GM12878 (cell line): ENCODE results near the gene PRDM8. TPM values are rescaled to one million over a fixed set of nuclear protein-coding genes. Genes with fewer than 3 reads are reported as not detected.

Experiments used
- ATAC-seq: fragments of 200-7000 bp; cut with Tn5 transposase; 3 replicates; pipeline ENCODE4 v1.9.1; 2020; ENCODE audit warnings: mild to moderate bottlenecking, moderate library complexity
- BruUV-seq: library from RNA; stranded (reverse); fragments of 400-500 nt; replicated peaks from 2 replicates; lab custom pipeline; 2021; lab: Mats Ljungman, UMichigan
- CTCF ChIA-PET: fragments of 300-600 bp; sonication (Branson Sonifier 250); formaldehyde crosslinking; extraction: SDS; loops from one replicate; lab custom pipeline; 2021; ENCODE audit warnings: inconsistent platforms; lab: Yijun Ruan, JAX
- POLR2A ChIA-PET: fragments of 350-600 bp; formaldehyde crosslinking; extraction: SDS; loops from one replicate; lab custom pipeline; 2021; ENCODE audit warnings: inconsistent platforms; lab: Charles Lee
- RAD21 ChIA-PET: fragments of 300-600 bp; sonication (Branson Sonifier 250); formaldehyde crosslinking; loops from one replicate; lab custom pipeline; 2023; ENCODE audit warnings: antibody characterized with exemption; ENCODE audit not compliant: unreplicated experiment; lab: Charles Lee
- SMC1A ChIA-PET: fragments of 300-600 bp; sonication (Branson Sonifier 250); formaldehyde crosslinking; loops from one replicate; lab custom pipeline; 2023; ENCODE audit not compliant: unreplicated experiment, uncharacterized antibody; lab: Charles Lee
- DNase-seq: peaks from one replicate; pipeline ENCODE4 v3.0.0-alpha.2; 2011; ENCODE audit warnings: low read depth, low spot score
- FAIRE-seq: peaks from 3 replicates; lab custom pipeline; 2011; peaks lifted over from hg19 to GRCh38; lab: Jason Lieb, UNC
- H2AFZ ChIP-seq: 2 replicates; pipeline ENCODE4 v1.6.0; 2011; ENCODE audit warnings: low read depth, low read length, control low read depth; ENCODE audit not compliant: control insufficient read depth
- H3K27ac ChIP-seq: 2 replicates; pipeline ENCODE4 v1.5.1; 2011; ENCODE audit warnings: control low read depth; ENCODE audit not compliant: control insufficient read depth, insufficient read depth
- H3K27me3 ChIP-seq, 2 experiments: replicated peaks in 1 of 2; 2 replicates each; pipeline versions ENCODE4 v1.6.0 to v1.6.1; 2011; ENCODE audit warnings: low read length in 1 of 2; ENCODE audit not compliant: control insufficient read depth in 2 of 2, insufficient read depth in 2 of 2
- H3K36me3 ChIP-seq, 2 experiments: 2 replicates each; pipeline ENCODE4 v1.5.1; 2011; ENCODE audit warnings: low read length in 1 of 2; ENCODE audit not compliant: control insufficient read depth in 2 of 2, insufficient read depth in 2 of 2
- H3K4me1 ChIP-seq: 2 replicates; pipeline ENCODE4 v1.6.1; 2011; ENCODE audit warnings: mild to moderate bottlenecking, low read length, moderate library complexity, mixed read lengths; ENCODE audit not compliant: control insufficient read depth, insufficient read depth
- H3K4me2 ChIP-seq: 2 replicates; pipeline ENCODE4 v1.6.0; 2011; ENCODE audit warnings: control low read depth; ENCODE audit not compliant: control insufficient read depth, insufficient read depth
- H3K4me3 ChIP-seq: fragments of 200-600 bp; sonication (generic); 2 replicates; pipeline ENCODE4 v1.5.1; 2016
- H3K79me2 ChIP-seq: 2 replicates; pipeline ENCODE4 v1.6.0; 2011; ENCODE audit warnings: low read length; ENCODE audit not compliant: control insufficient read depth, insufficient read depth
- H3K9ac ChIP-seq: 2 replicates; pipeline ENCODE4 v1.8.0; 2011; ENCODE audit warnings: low read length, control low read depth, mixed read lengths; ENCODE audit not compliant: control insufficient read depth, insufficient read depth
- H3K9me3 ChIP-seq: replicated peaks from 3 replicates; pipeline ENCODE4 v1.5.1; 2011; ENCODE audit warnings: mild to moderate bottlenecking, low read length; ENCODE audit not compliant: control insufficient read depth, insufficient read depth
- H4K20me1 ChIP-seq: 2 replicates; pipeline ENCODE4 v1.6.0; 2011; ENCODE audit not compliant: control insufficient read depth, insufficient read depth
- CBFB ChIP-seq: IDR thresholded peaks from 2 replicates; pipeline ENCODE4 v1.6.1; 2016; ENCODE audit warnings: antibody characterized with exemption, low read depth
- CEBPB ChIP-seq, 2 experiments: fragments of 150-350 bp in 1 of 2; IDR thresholded peaks; 2 replicates each; pipeline ENCODE4 v1.6.1; 2012 to 2014; ENCODE audit warnings: low read depth in 2 of 2, low read length in 2 of 2, borderline replicate concordance in 1 of 2, inconsistent platforms in 1 of 2
- CHD1 ChIP-seq: IDR thresholded peaks from 2 replicates; pipeline ENCODE4 v1.6.1; 2012; ENCODE audit warnings: low read depth, low read length, improper control_type of control experiment
- E2F4 ChIP-seq: IDR thresholded peaks from 2 replicates; pipeline ENCODE4 v1.6.1; 2012; ENCODE audit warnings: low read depth, low read length, improper control_type of control experiment
- ETV6 ChIP-seq, 2 experiments: fragments of 450-650 bp in 1 of 2; IDR thresholded peaks in 1 of 2; conservative IDR thresholded peaks in 1 of 2; 2 replicates each; pipeline ENCODE4 v1.6.1; 2014; ENCODE audit warnings: antibody characterized with exemption in 1 of 2, borderline replicate concordance in 1 of 2, low read depth in 1 of 2, mild to moderate bottlenecking in 1 of 2, moderate library complexity in 1 of 2
- EZH2 ChIP-seq: IDR thresholded peaks from 2 replicates; pipeline ENCODE4 v1.6.1; 2012; ENCODE audit warnings: low read depth, mild to moderate bottlenecking, control low read depth, inconsistent platforms, low read length, borderline replicate concordance; ENCODE audit not compliant: control insufficient read depth
- GABPA ChIP-seq: IDR thresholded peaks from 2 replicates; pipeline ENCODE4 v1.6.1; 2014; ENCODE audit warnings: antibody characterized with exemption, low read depth, mild to moderate bottlenecking, inconsistent platforms
- LARP7 ChIP-seq: fragments of 450-650 bp; IDR thresholded peaks from 2 replicates; pipeline ENCODE4 v1.6.1; 2017; ENCODE audit warnings: mild to moderate bottlenecking
- NFYB ChIP-seq: IDR thresholded peaks from 2 replicates; pipeline ENCODE4 v1.6.1; 2011; ENCODE audit warnings: low read depth, mild to moderate bottlenecking, low read length, improper control_type of control experiment, moderate library complexity; ENCODE audit not compliant: insufficient read depth
- PAX8 ChIP-seq: fragments of 450-650 bp; IDR thresholded peaks from 2 replicates; pipeline ENCODE4 v1.6.1; 2017; ENCODE audit warnings: mild to moderate bottlenecking, moderate library complexity
- RAD21 ChIP-seq: IDR thresholded peaks from 2 replicates; pipeline ENCODE4 v1.6.1; 2011; ENCODE audit warnings: mild to moderate bottlenecking, low read depth, low read length, moderate library complexity; ENCODE audit not compliant: insufficient read depth
- RAD51 ChIP-seq: fragments of 450-650 bp; IDR thresholded peaks from 2 replicates; pipeline ENCODE4 v1.6.1; 2016; ENCODE audit warnings: moderate library complexity, mild to moderate bottlenecking, inconsistent platforms
- RELA ChIP-seq: fragments of 450-650 bp; IDR thresholded peaks from 2 replicates; pipeline ENCODE4 v1.8.0; 2014; ENCODE audit warnings: borderline replicate concordance; ENCODE audit not compliant: partially characterized antibody
- SPI1 ChIP-seq: IDR thresholded peaks from 2 replicates; pipeline ENCODE4 v1.6.1; 2011; ENCODE audit warnings: low read depth, mild to moderate bottlenecking, low read length, moderate library complexity, borderline replicate concordance; ENCODE audit not compliant: insufficient read depth
- SUPT20H ChIP-seq: IDR thresholded peaks from 2 replicates; pipeline ENCODE4 v1.6.1; 2011; ENCODE audit warnings: low read depth, mild to moderate bottlenecking, low read length, moderate library complexity, borderline replicate concordance; ENCODE audit not compliant: control insufficient read depth
- YBX1 ChIP-seq: fragments of 450-650 bp; IDR thresholded peaks from 2 replicates; pipeline ENCODE4 v1.6.1; 2016; ENCODE audit warnings: antibody characterized with exemption
- ZNF217 ChIP-seq: fragments of 450-650 bp; IDR thresholded peaks from 2 replicates; pipeline ENCODE4 v1.6.1; 2017; ENCODE audit warnings: antibody characterized with exemption, mild to moderate bottlenecking
- ZSCAN29 ChIP-seq: fragments of 450-650 bp; IDR thresholded peaks from 2 replicates; pipeline ENCODE4 v1.6.1; 2017; ENCODE audit warnings: mild to moderate bottlenecking, moderate library complexity
- WGBS: methylation state at CpG from one replicate; pipeline ENCODE4 v1.1.6; 2016; ENCODE audit warnings: low lambda C conversion rate; ENCODE audit not compliant: insufficient replicate concordance, insufficient coverage; ENCODE audit errors: missing lambda C conversion rate; 5-methylcytosine and 5-hydroxymethylcytosine counted together
- in situ Hi-C: fragments of 300-500 bp; cut with MboI; formaldehyde crosslinking; loops from 9 replicates; pipeline ENCODE4 v1.14.3; 2018; ENCODE audit warnings: mixed read lengths
- intact Hi-C: fragments of 100-400 bp; cut with micrococcal nuclease; formaldehyde crosslinking; loops from one replicate; pipeline ENCODE4 v1.14.2; 2022; ENCODE audit not compliant: unreplicated experiment
- polyA plus RNA-seq, 11 experiments: library from polyadenylated mRNA; depleted of rRNA in 4 of 11; unstranded in 6 of 11; stranded (reverse) in 5 of 11; fragments of >200 nt; fragmentation: Nextera tagmentation in 4 of 11; fragmentation: Illumina TruSeq in 1 of 11; extraction: Ambion mirVana in 4 of 11; extraction: Trizol in 1 of 11; gene quantifications; 1 replicate in 1 of 11; 2 replicates in 10 of 11; pipeline versions ENCODE4 v1.2.1 to v1.2.3, GENCODE V29; 2011 to 2016; ENCODE audit warnings: inconsistent platforms in 2 of 11, missing spikeins in 2 of 11, low read depth in 1 of 11
- total RNA-seq, 4 experiments: library from RNA; depleted of rRNA in 3 of 4; stranded (reverse); fragments of >200 nt in 3 of 4; fragmentation: Illumina TruSeq in 1 of 4; extraction: Trizol in 1 of 4; gene quantifications; 2 replicates each; pipeline versions ENCODE4 v1.2.1 to v1.2.3, GENCODE V29; 2013 to 2021
- TF ChIP-seq, protein P1 (sequence below): fragments of 450-650 bp; IDR thresholded peaks from 2 replicates; pipeline ENCODE4 v1.6.1; 2017; ENCODE audit warnings: mild to moderate bottlenecking, moderate library complexity

Gene PRDM8
- total and polyA plus RNA-seq, 10 of the 15 experiments (the other 5 are each of a cell fraction or from before 2014, with no cell fraction given): 0.09 to 1.6 (median 0.40) TPM

GRCh38 chr4:80206111-80206510 lies 8.8 kb downstream of the PRDM8 start:
- H4K20me1 ChIP-seq: no peaks in the 10 kb centered on the region
- H3K27me3 ChIP-seq: peaks cover 0 to 6% of the 10 kb centered on the region in 2 experiments; a peak in 3 of 4 replicates
- intact Hi-C loops: no loop called here
- BruUV-seq: no TSS peak
- ChIA-PET CTCF (interaction anchor here (0.9 to 1.4 kb wide), 2 partner anchors 14 to 1253 kb away, joined by 3 to 5 read pairs; no protein-coding TSS in a partner anchor), RAD21 (no interaction called here), SMC1A (interaction anchor here (0.9 to 1.7 kb wide), 4 partner anchors 10 to 131 kb away, joined by 3 to 5 read pairs (median 4); no protein-coding TSS in a partner anchor), POLR2A (no interaction called here)
- H2AFZ ChIP-seq: no peak overlapping the region
- H3K4me1 ChIP-seq: 0 out of 2 replicates have a peak, but pooled peaks cover 3% of the 10 kb centered on the region
- H3K9ac ChIP-seq: no peak overlapping the region
- FAIRE-seq (no peak), ATAC-seq (no peak), DNase-seq (no peak)
- no peaks in the 10 kb centered on the region for H3K79me2 ChIP-seq
- H3K9me3 ChIP-seq: no peaks in the 10 kb centered on the region; the same call in 2 of the 3 replicates
- H3K4me3 ChIP-seq: no peak overlapping the region
- no peak overlapping the region for H3K4me2 ChIP-seq
- in situ Hi-C loops: no loop called here
- WGBS: 70% methylated on average over 9 of the region's 9 CpGs
- H3K27ac ChIP-seq: no peak overlapping the region
- H3K36me3 ChIP-seq: no peaks in the 10 kb centered on the region
- TF ChIP-seq ZNF217 (no peak), RAD51 (no peak), SPI1 (no peak), CEBPB (IDR thresholded peaks at IDR 0.05; ENCODE audit: borderline replicate concordance in 1 of 2, low read depth in 2 of 2, low read length in 2 of 2) (no peak), GABPA (no peak), YBX1 (no peak), NFYB (no peak), ZSCAN29 (no peak), CBFB (no peak), SUPT20H (no peak), PAX8 (no peak), CHD1 (no peak), RELA (no peak), LARP7 (no peak), EZH2 (no peak), E2F4 (no peak), ETV6 (conservative IDR thresholded peaks at IDR 0.05 in 1 of 2, IDR thresholded peaks at IDR 0.05 in 1 of 2; ENCODE audit: borderline replicate concordance in 1 of 2, low read depth in 1 of 2) (no peak), RAD21 (no peak)
- TF ChIP-seq, protein P1, sequence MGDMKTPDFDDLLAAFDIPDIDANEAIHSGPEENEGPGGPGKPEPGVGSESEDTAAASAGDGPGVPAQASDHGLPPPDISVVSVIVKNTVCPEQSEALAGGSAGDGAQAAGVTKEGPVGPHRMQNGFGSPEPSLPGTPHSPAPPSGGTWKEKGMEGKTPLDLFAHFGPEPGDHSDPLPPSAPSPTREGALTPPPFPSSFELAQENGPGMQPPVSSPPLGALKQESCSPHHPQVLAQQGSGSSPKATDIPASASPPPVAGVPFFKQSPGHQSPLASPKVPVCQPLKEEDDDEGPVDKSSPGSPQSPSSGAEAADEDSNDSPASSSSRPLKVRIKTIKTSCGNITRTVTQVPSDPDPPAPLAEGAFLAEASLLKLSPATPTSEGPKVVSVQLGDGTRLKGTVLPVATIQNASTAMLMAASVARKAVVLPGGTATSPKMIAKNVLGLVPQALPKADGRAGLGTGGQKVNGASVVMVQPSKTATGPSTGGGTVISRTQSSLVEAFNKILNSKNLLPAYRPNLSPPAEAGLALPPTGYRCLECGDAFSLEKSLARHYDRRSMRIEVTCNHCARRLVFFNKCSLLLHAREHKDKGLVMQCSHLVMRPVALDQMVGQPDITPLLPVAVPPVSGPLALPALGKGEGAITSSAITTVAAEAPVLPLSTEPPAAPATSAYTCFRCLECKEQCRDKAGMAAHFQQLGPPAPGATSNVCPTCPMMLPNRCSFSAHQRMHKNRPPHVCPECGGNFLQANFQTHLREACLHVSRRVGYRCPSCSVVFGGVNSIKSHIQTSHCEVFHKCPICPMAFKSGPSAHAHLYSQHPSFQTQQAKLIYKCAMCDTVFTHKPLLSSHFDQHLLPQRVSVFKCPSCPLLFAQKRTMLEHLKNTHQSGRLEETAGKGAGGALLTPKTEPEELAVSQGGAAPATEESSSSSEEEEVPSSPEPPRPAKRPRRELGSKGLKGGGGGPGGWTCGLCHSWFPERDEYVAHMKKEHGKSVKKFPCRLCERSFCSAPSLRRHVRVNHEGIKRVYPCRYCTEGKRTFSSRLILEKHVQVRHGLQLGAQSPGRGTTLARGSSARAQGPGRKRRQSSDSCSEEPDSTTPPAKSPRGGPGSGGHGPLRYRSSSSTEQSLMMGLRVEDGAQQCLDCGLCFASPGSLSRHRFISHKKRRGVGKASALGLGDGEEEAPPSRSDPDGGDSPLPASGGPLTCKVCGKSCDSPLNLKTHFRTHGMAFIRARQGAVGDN: no peak
